HepG2 (cell line): ENCODE data around the gene SNRNP25. TPM values are rescaled to one million over a fixed set of nuclear protein-coding genes. Genes with fewer than 3 reads are reported as not detected.

Source experiments
- BCL3 ChIP-seq: sonication (generic); formaldehyde crosslinking; IDR thresholded peaks from 2 replicates; pipeline ENCODE4 v1.5.1; 2020; ENCODE audit warnings: mild to moderate bottlenecking, missing genetic modification reagents, moderate library complexity
- GTF2F1 ChIP-seq: fragments of 150-350 bp; IDR thresholded peaks from 2 replicates; pipeline ENCODE4 v1.6.1; 2014; ENCODE audit warnings: low read length
- HNF4G ChIP-seq, 2 experiments: sonication (generic) in 1 of 2; formaldehyde crosslinking in 1 of 2; IDR thresholded peaks; 2 replicates each; pipeline versions ENCODE4 v1.4.0 to v1.6.1; 2011 to 2020; ENCODE audit warnings: borderline replicate concordance in 2 of 2, low read depth in 2 of 2, mild to moderate bottlenecking in 2 of 2, low read length in 1 of 2, missing genetic modification reagents in 1 of 2, moderate library complexity in 1 of 2
- NFE2L2 ChIP-seq: fragments of 150-350 bp; IDR thresholded peaks from 2 replicates; pipeline ENCODE4 v1.6.1; 2014; ENCODE audit warnings: low read length
- NR2F6 ChIP-seq, 2 experiments: IDR thresholded peaks; 2 replicates each; pipeline ENCODE4 v1.6.1; 2016; ENCODE audit warnings: antibody characterized with exemption in 1 of 2, mild to moderate bottlenecking in 1 of 2
- PBX3 ChIP-seq: sonication (generic); formaldehyde crosslinking; IDR thresholded peaks from 2 replicates; pipeline ENCODE4 v1.8.1; 2023; ENCODE audit warnings: missing genetic modification reagents, inconsistent platforms, borderline replicate concordance
- PREB ChIP-seq: sonication (generic); formaldehyde crosslinking; IDR thresholded peaks from 2 replicates; pipeline ENCODE4 v1.4.0; 2020; ENCODE audit warnings: missing genetic modification reagents
- SAP130 ChIP-seq: IDR thresholded peaks from 2 replicates; pipeline ENCODE4 v1.6.1; 2016; ENCODE audit warnings: low read depth
- SOX13 ChIP-seq, 3 experiments: fragments of 450-650 bp in 1 of 3; sonication (generic) in 1 of 3; formaldehyde crosslinking in 1 of 3; IDR thresholded peaks in 2 of 3; conservative IDR thresholded peaks in 1 of 3; 2 replicates each; pipeline versions ENCODE4 v1.5.0 to v1.6.1; 2016 to 2020; ENCODE audit warnings: antibody characterized with exemption in 1 of 3, mild to moderate bottlenecking in 1 of 3, missing compliant biosample characterization in 1 of 3, missing genetic modification reagents in 1 of 3, moderate library complexity in 1 of 3
- TGIF2 ChIP-seq: IDR thresholded peaks from 2 replicates; pipeline ENCODE4 v1.6.1; 2016; ENCODE audit warnings: control low read depth, missing compliant biosample characterization
- ZFP1 ChIP-seq: IDR thresholded peaks from 2 replicates; pipeline ENCODE4 v1.6.1; 2016
- ZNF136 ChIP-seq: sonication (generic); formaldehyde crosslinking; IDR thresholded peaks from 2 replicates; pipeline ENCODE4 v1.8.1; 2022; ENCODE audit warnings: low read depth, mild to moderate bottlenecking, moderate library complexity, missing genetic modification reagents
- ZNF318 ChIP-seq: sonication (generic); formaldehyde crosslinking; IDR thresholded peaks from 2 replicates; pipeline ENCODE4 v1.4.0; 2020; ENCODE audit warnings: mild to moderate bottlenecking, missing genetic modification reagents
- ZNF790 ChIP-seq: sonication (generic); formaldehyde crosslinking; IDR thresholded peaks from 2 replicates; pipeline ENCODE4 v1.8.0; 2022; ENCODE audit warnings: missing genetic modification reagents, mild to moderate bottlenecking, borderline replicate concordance
- polyA plus RNA-seq, 8 experiments: library from polyadenylated mRNA; depleted of rRNA in 3 of 8; stranded (reverse) in 7 of 8; unstranded in 1 of 8; fragments of >200 nt; fragmentation: Illumina TruSeq in 4 of 8; extraction: Trizol in 4 of 8; gene quantifications; 2 replicates each; pipeline versions ENCODE4 v1.2.1 to v1.2.3, GENCODE V29; 2011 to 2016; ENCODE audit warnings: low read depth in 4 of 8, missing spikeins in 1 of 8, mixed read lengths in 1 of 8; ENCODE audit not compliant: insufficient read depth in 1 of 8
- total RNA-seq, 5 experiments: library from RNA; depleted of rRNA; stranded (reverse); fragments of >200 nt; fragmentation: Illumina TruSeq; extraction: Trizol; gene quantifications; 2 replicates each; pipeline ENCODE4 v1.2.3, GENCODE V29; 2016; ENCODE audit warnings: low read depth in 1 of 5
- TF ChIP-seq, protein P1 (sequence below): IDR thresholded peaks from 2 replicates; pipeline ENCODE4 v1.6.1; 2016; ENCODE audit warnings: control low read depth

SNRNP25 gene
- total and polyA plus RNA-seq, 2 of the 13 experiments (the other 11 are each of a cell fraction or from before 2014, with no cell fraction given): 34.1 to 97.4 TPM

DNA sequence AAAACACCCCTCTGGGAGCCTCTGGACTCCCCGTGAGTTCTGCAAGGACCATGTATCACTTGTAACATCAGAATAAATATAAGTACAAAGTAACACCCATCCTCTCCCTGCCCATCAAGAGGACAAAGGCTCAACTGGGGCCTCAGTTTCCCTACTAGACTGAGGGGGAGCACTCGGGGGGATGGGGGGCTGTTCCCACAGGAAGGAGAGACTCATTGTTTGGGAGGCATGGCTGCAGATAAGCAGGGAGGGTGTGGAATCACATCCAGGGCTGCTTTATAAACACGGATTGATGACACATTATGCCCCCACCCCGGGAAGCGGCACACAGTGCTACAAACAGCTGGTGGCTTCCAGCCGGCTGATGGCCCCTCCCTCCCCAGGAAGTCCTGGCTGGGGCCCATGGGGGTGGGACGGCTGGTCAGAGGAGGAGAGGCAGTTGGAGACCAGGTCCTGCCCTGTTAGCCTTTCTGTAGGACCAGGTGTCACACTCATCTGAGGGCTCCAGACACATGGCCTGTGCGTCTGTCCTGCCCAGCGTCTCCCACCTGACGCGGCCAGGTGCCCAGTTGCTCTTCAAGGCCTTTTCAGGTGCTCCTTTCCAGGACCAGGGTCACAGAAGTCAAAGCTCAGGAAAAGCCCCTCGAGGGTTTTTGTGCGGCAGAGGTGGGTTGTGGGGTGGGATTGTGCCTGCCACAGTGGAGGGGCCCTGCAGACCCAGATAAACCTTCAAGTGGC is 23.1 kb downstream of the SNRNP25 start (continued):
- TF ChIP-seq SOX13 (IDR thresholded peaks at IDR 0.05) (no peak), SOX13 (CRISPR knock-in tag; conservative IDR thresholded peaks at IDR 0.05 in 1 of 2, IDR thresholded peaks at IDR 0.05 in 1 of 2) (peak in 1 of 2 experiments; percentile 30; a peak in 1 of 4 replicates), PREB (CRISPR knock-in tag) (no peak), NFE2L2 (no peak), BCL3 (CRISPR knock-in tag) (peak; percentile 42; the same call in 1 of the 2 replicates), GTF2F1 (no peak), HNF4G (IDR thresholded peaks at IDR 0.05; ENCODE audit: borderline replicate concordance, low read depth, low read length) (no peak), HNF4G (CRISPR knock-in tag; IDR thresholded peaks at IDR 0.05; ENCODE audit: borderline replicate concordance, low read depth) (no peak), ZNF136 (CRISPR knock-in tag) (no peak), ZFP1 (CRISPR knock-in tag) (peak; percentile 10; the same call in 1 of the 2 replicates), ZNF790 (CRISPR knock-in tag) (no peak), NR2F6 (IDR thresholded peaks at IDR 0.05) (no peak; the same call in 1 of the 2 replicates), NR2F6 (CRISPR knock-in tag; IDR thresholded peaks at IDR 0.05) (peak; percentile 69), PBX3 (no peak), ZNF318 (CRISPR knock-in tag) (no peak), TGIF2 (CRISPR knock-in tag) (no peak), SAP130 (CRISPR knock-in tag) (peak; percentile 93)
- TF ChIP-seq, protein P1, sequence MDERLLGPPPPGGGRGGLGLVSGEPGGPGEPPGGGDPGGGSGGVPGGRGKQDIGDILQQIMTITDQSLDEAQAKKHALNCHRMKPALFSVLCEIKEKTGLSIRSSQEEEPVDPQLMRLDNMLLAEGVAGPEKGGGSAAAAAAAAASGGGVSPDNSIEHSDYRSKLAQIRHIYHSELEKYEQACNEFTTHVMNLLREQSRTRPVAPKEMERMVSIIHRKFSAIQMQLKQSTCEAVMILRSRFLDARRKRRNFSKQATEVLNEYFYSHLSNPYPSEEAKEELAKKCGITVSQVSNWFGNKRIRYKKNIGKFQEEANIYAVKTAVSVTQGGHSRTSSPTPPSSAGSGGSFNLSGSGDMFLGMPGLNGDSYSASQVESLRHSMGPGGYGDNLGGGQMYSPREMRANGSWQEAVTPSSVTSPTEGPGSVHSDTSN (CRISPR knock-in tag): no peak
